Stimulated activated CD4-positive, alpha-beta T cell treated with anti-CD3 and anti-CD28 coated beads, Interleukin-15, amount 100 ng/mL, for 48 hours (primary cell): Measurements from ENCODE around the gene PUSL1.

Source experiments
- DNase-seq, 2 donors: peaks; one replicate each; pipeline ENCODE4 v3.0.0-alpha.2; 2020; ENCODE audit warnings: low read depth in 2 of 2

The PUSL1 gene

GRCh38 chr1:1294250-1294890 lies 14.0 kb upstream of the PUSL1 start:
- no peak for DNase-seq

GRCh38 chr1:1295154-1295923 lies 13.1 kb upstream of the PUSL1 start:
- no peak for DNase-seq

- no peak for DNase-seq
These were observed 12.0 kb upstream of the PUSL1 start for GRCh38 chr1:1296070-1297061.

- no peak for DNase-seq
These were observed 10.5 kb upstream of the PUSL1 start for GRCh38 chr1:1297802-1298424.

- DNase-seq: no peak
These were observed 9.3 kb upstream of the PUSL1 start for GRCh38 chr1:1298861-1299685.

- DNase-seq: no peak
These were observed 8.6 kb upstream of the PUSL1 start for GRCh38 chr1:1299686-1300351.

GRCh38 chr1:1300352-1300739 lies 8.1 kb upstream of the PUSL1 start:
- DNase-seq: no peak

- no peak for DNase-seq
These were observed 6.4 kb upstream of the PUSL1 start for GRCh38 chr1:1302006-1302430.

- DNase-seq: no peak
These were observed 5.4 kb upstream of the PUSL1 start for GRCh38 chr1:1302951-1303509.

GRCh38 chr1:1303736-1304135 lies 4.7 kb upstream of the PUSL1 start:
- DNase-seq: no peak

- no peak for DNase-seq
These were observed 3.8 kb upstream of the PUSL1 start for GRCh38 chr1:1304331-1305299.

GRCh38 chr1:1305300-1306069 lies 2.9 kb upstream of the PUSL1 start:
- DNase-seq: peak in 1 of 2 donors; percentile 56

GRCh38 chr1:1306070-1306660 lies 2.2 kb upstream of the PUSL1 start:
- DNase-seq: no peak

- no peak for DNase-seq
These were observed 1.6 kb upstream of the PUSL1 start for GRCh38 chr1:1306661-1307260.

GRCh38 chr1:1307261-1307922 lies 1.0 kb upstream of the PUSL1 start:
- no peak for DNase-seq

- no peak for DNase-seq
These were observed 406 bp downstream of the PUSL1 start for GRCh38 chr1:1308756-1309250.
